SK-N-SH (cell line): ENCODE results near the gene ASIC1.

Experiments used
- CTCF ChIP-seq: fragments of 200-600 bp; sonication (generic); IDR thresholded peaks from 2 replicates; pipeline ENCODE4 v1.6.1; 2017; ENCODE audit warnings: antibody characterized with exemption, mild to moderate bottlenecking, moderate library complexity
- EP300 ChIP-seq, 2 experiments: IDR thresholded peaks; 2 replicates each; pipeline versions ENCODE4 v1.4.0 to v1.6.1; 2012; ENCODE audit warnings: borderline replicate concordance in 1 of 2, low read depth in 1 of 2, low read length in 1 of 2
- FOXM1 ChIP-seq: IDR thresholded peaks from 2 replicates; pipeline ENCODE4 v1.4.0; 2012; ENCODE audit warnings: low read depth, mild to moderate bottlenecking
- GABPA ChIP-seq: IDR thresholded peaks from 2 replicates; pipeline ENCODE4 v1.4.0; 2012; ENCODE audit warnings: low read depth, mild to moderate bottlenecking
- JUND ChIP-seq: IDR thresholded peaks from 2 replicates; pipeline ENCODE4 v1.4.0; 2012
- MAX ChIP-seq: IDR thresholded peaks from 2 replicates; pipeline ENCODE4 v1.4.0; 2012; ENCODE audit warnings: low read depth
- PBX3 ChIP-seq: IDR thresholded peaks from 2 replicates; pipeline ENCODE4; 2012
- POLR2AphosphoS5 ChIP-seq: IDR thresholded peaks from 2 replicates; pipeline ENCODE4 v1.6.1; 2012; ENCODE audit warnings: low read depth, low read length
- RCOR1 ChIP-seq: fragments of 150-350 bp; IDR thresholded peaks from 2 replicates; pipeline ENCODE4 v1.6.1; 2017; ENCODE audit warnings: antibody characterized with exemption, low read length
- SMC3 ChIP-seq: IDR thresholded peaks from 2 replicates; pipeline ENCODE4 v1.6.1; 2012; ENCODE audit warnings: low read depth, low read length, improper control_type of control experiment

GRCh38 chr12:50073712-50074111, 16.3 kb downstream of the ASIC1 start:
- no peak for TF ChIP-seq MAX
- no peak for TF ChIP-seq CTCF
- no peak for TF ChIP-seq POLR2AphosphoS5
- TF ChIP-seq PBX3: no peak
- no peak for TF ChIP-seq SMC3
- TF ChIP-seq EP300 (IDR thresholded peaks at IDR 0.05; ENCODE audit: borderline replicate concordance in 1 of 2, low read depth in 1 of 2, low read length in 1 of 2): no peak
- no peak for TF ChIP-seq GABPA
- TF ChIP-seq RCOR1: no peak
- TF ChIP-seq JUND: no peak
- no peak for TF ChIP-seq FOXM1
